ENCODE results near the gene SPNS3. TPM values are rescaled to one million over a fixed set of nuclear protein-coding genes. Genes with fewer than 3 reads are reported as not detected.

The SPNS3 gene
- total RNA-seq, 1 experiment from 2014 or later: 15.9 TPM

DNA sequence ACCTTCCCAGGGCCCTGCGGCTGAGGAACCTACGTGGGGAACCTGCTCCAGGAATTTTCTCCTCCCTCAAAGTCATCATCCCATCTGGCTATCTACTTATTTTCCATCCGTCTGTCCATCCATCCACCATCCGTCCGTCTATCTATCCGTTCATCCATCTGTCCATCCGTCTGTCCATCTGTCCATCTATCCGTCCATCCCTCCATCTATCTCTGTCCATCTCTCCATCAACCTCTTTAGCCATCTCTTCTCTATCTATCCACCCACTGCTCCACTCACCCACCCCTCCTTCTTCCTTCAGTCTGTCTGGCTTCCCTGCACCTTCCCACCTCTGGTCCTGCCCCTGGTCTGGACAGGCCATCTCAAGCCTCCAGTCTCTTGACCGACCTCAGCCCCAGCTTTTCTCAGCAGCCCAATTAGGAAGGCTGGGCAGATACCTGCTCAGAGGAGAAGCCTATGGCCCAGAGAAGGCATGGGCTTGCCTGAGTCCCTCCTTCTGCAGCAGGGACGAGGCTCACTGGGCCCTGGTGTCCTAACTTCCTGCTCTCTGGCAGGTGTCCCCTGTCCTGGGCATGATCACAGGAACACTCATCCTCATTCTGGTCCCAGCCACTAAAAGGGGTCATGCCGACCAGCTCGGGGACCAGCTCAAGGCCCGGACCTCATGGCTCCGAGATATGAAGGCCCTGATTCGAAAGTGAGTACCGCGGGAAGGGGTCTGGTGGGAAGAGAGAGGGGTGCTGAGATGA, 98.4 kb downstream of the SPNS3 start:
- intact Hi-C loops (cut with micrococcal nuclease; ENCODE audit: unreplicated experiment): no loop called here
- Histone ChIP-seq H3K36me3 (ENCODE audit: low read depth) (0 out of 2 replicates have a peak, but pooled peaks cover 4% of the 10 kb centered on the region), H3K9me3 (ENCODE audit: insufficient read depth, low read depth) (no peaks in the 10 kb centered on the region), H4K20me1 (ENCODE audit: insufficient read depth) (peaks cover 7% of the 10 kb centered on the region), H3K27ac (no peak overlapping the region), H3K4me2 (no peak overlapping the region), H3K4me1 (replicated peaks; ENCODE audit: insufficient read depth) (peaks cover 12% of the 10 kb centered on the region; the same call in 1 of the 2 replicates), H2AFZ (no peak overlapping the region), H3K27me3 (ENCODE audit: insufficient read depth, low read depth) (no peaks in the 10 kb centered on the region), H3K9me2 (ENCODE audit: insufficient read depth) (no peaks in the 10 kb centered on the region), H3K79me2 (ENCODE audit: low read depth) (no peaks in the 10 kb centered on the region), H3F3A (ENCODE audit: insufficient read depth, low read depth) (peaks cover 88% of the 10 kb centered on the region), H3K4me3 (no peak overlapping the region)
- no peak for DNase-seq
- TF ChIP-seq EZH2 (IDR thresholded peaks at IDR 0.05; ENCODE audit: low read depth): no peak
- TF ChIP-seq, protein P1, sequence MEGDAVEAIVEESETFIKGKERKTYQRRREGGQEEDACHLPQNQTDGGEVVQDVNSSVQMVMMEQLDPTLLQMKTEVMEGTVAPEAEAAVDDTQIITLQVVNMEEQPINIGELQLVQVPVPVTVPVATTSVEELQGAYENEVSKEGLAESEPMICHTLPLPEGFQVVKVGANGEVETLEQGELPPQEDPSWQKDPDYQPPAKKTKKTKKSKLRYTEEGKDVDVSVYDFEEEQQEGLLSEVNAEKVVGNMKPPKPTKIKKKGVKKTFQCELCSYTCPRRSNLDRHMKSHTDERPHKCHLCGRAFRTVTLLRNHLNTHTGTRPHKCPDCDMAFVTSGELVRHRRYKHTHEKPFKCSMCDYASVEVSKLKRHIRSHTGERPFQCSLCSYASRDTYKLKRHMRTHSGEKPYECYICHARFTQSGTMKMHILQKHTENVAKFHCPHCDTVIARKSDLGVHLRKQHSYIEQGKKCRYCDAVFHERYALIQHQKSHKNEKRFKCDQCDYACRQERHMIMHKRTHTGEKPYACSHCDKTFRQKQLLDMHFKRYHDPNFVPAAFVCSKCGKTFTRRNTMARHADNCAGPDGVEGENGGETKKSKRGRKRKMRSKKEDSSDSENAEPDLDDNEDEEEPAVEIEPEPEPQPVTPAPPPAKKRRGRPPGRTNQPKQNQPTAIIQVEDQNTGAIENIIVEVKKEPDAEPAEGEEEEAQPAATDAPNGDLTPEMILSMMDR (conservative IDR thresholded peaks at IDR 0.05): no peak
- no TSS peak for BruUV-seq (replicated peaks)
- CTCF ChIA-PET: no interaction called here
- POLR2A ChIA-PET (ENCODE audit: unreplicated experiment): no interaction called here

- TF ChIP-seq, protein P1 (conservative IDR thresholded peaks at IDR 0.05): no peak
- no peak for TF ChIP-seq EZH2 (IDR thresholded peaks at IDR 0.05; ENCODE audit: low read depth)
- Histone ChIP-seq H3K4me3 (no peak overlapping the region), H3K36me3 (ENCODE audit: low read depth) (0 out of 2 replicates have a peak, but pooled peaks cover 8% of the 10 kb centered on the region), H3K27ac (peak overlapping the region; percentile 7; the same call in 1 of the 2 replicates), H3K27me3 (ENCODE audit: insufficient read depth, low read depth) (no peaks in the 10 kb centered on the region), H3K9me3 (ENCODE audit: insufficient read depth, low read depth) (no peaks in the 10 kb centered on the region), H3K79me2 (ENCODE audit: low read depth) (no peaks in the 10 kb centered on the region), H3K4me1 (replicated peaks; ENCODE audit: insufficient read depth) (peaks cover 12% of the 10 kb centered on the region; the same call in 1 of the 2 replicates), H2AFZ (no peak overlapping the region), H3K4me2 (no peak overlapping the region), H3F3A (ENCODE audit: insufficient read depth, low read depth) (peaks cover 88% of the 10 kb centered on the region), H4K20me1 (ENCODE audit: insufficient read depth) (peaks cover 15% of the 10 kb centered on the region), H3K9me2 (ENCODE audit: insufficient read depth) (no peaks in the 10 kb centered on the region)
- BruUV-seq (replicated peaks): no TSS peak
- ChIA-PET POLR2A (ENCODE audit: unreplicated experiment) (no interaction called here), CTCF (no interaction called here)
- DNase-seq: no peak
- intact Hi-C loops (cut with micrococcal nuclease; ENCODE audit: unreplicated experiment): no loop called here
Observed at GRCh38 chr17:4532860-4533522, 99.3 kb downstream of the SPNS3 start.

DNA sequence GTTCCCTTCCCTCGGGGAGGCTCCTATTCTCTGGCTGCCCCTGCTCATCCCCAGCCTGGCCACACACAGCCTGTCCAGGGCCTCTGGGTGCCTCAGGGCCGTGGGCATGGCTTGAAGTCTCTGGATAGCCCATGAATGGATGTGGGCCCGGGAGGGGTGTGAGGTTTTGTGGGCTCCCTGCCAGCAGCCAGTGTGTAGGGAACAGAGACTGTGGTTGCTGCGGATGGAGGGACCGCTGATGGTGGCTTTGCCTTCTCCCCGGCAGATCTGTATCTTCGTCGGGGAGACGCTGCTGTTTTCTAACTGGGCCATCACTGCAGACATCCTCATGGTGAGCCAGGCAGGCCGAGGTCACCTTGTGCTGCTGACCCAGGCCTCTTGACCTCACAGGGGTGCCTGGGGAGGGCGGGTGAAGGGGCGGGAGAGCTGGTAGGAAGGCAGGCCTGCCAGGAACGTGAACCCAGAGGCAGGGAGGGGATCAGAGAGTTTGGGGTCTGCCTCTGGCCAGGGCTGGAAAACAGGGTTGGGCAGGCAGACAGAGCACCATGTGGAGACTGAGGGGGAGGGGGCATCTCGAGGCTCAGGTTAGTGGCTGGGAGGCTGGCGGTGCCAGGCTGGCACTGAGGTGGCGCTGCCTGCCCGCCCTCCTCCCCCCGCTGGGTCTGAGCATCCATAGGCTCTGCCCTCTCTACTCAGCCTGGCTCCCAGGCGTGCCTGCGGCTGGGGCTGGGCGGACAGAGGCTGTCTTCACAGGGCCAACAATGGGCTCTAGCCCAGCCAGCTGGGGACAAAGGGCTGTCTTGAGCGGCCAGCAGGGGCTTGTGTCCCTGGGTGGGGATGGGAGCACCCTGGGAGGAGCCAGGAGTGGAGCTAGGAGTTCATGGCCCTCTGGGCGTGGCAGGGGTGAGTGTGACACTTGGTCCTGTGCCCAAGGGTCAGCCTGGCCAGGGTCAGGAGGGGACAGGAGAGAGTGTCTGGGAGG, 100.1 kb downstream of the SPNS3 start:
- H4K20me1 ChIP-seq (ENCODE audit: insufficient read depth): peaks cover 23% of the 10 kb centered on the region
- 0 out of 2 replicates have a peak, but pooled peaks cover 9% of the 10 kb centered on the region for H3K36me3 ChIP-seq (ENCODE audit: low read depth)
- peaks cover 92% of the 10 kb centered on the region for H3F3A ChIP-seq (ENCODE audit: insufficient read depth, low read depth)
- H3K4me1 ChIP-seq (replicated peaks; ENCODE audit: insufficient read depth): peaks cover 12% of the 10 kb centered on the region; the same call in 1 of the 2 replicates
- H3K79me2 ChIP-seq (ENCODE audit: low read depth): no peaks in the 10 kb centered on the region
- no peak overlapping the region for H3K4me3 ChIP-seq
- DNase-seq: peak; percentile 48 to 79
- POLR2A ChIA-PET (ENCODE audit: unreplicated experiment): no interaction called here
- H3K9me2 ChIP-seq (ENCODE audit: insufficient read depth): no peaks in the 10 kb centered on the region
- H3K9me3 ChIP-seq (ENCODE audit: insufficient read depth, low read depth): no peaks in the 10 kb centered on the region
- BruUV-seq (replicated peaks): TSS peak; percentile 6
- no peaks in the 10 kb centered on the region for H3K27me3 ChIP-seq (ENCODE audit: insufficient read depth, low read depth)
- H2AFZ ChIP-seq: no peak overlapping the region
- H3K4me2 ChIP-seq: no peak overlapping the region
- CTCF ChIA-PET: interaction anchor here (0.6 kb wide), 1 partner anchor 115 kb away, joined by 3 read pairs; no protein-coding TSS in a partner anchor
- H3K27ac ChIP-seq: peak overlapping the region; percentile 41; the same call in 1 of the 2 replicates
- intact Hi-C loops (cut with micrococcal nuclease; ENCODE audit: unreplicated experiment): no loop called here
- TF ChIP-seq, protein P1 (conservative IDR thresholded peaks at IDR 0.05): no peak
- no peak for TF ChIP-seq EZH2 (IDR thresholded peaks at IDR 0.05; ENCODE audit: low read depth)
